BJ (cell line): ENCODE data around the gene DLX4. TPM values are rescaled to one million over a fixed set of nuclear protein-coding genes. Genes with fewer than 3 reads are reported as not detected.
A peak's percentile ranks its signal among the peaks of the same experiment; 100 is the strongest.

ENCODE experiments used
- CTCF ChIA-PET: fragments of 350-600 bp; formaldehyde crosslinking; extraction: SDS; loops from one replicate; lab custom pipeline; 2021; ENCODE audit warnings: antibody characterized with exemption, inconsistent platforms; lab: Yijun Ruan, JAX
- POLR2A ChIA-PET: fragments of 300-600 bp; sonication (Branson Sonifier 250); formaldehyde crosslinking; extraction: SDS; loops from one replicate; lab custom pipeline; 2021; ENCODE audit warnings: antibody characterized with exemption; lab: Charles Lee
- DNase-seq: peaks from one replicate; pipeline ENCODE4 v3.0.0-alpha.2; 2011; ENCODE audit warnings: low read depth
- H3K27me3 ChIP-seq: 2 replicates; pipeline ENCODE4 v1.6.0; 2011; ENCODE audit warnings: low read length; ENCODE audit not compliant: control insufficient read depth, insufficient read depth
- H3K36me3 ChIP-seq: 2 replicates; pipeline ENCODE4 v1.5.1; 2011; ENCODE audit warnings: low read length; ENCODE audit not compliant: control insufficient read depth, insufficient read depth
- H3K4me3 ChIP-seq: 2 replicates; pipeline ENCODE4 v1.5.1; 2011; ENCODE audit warnings: low read depth, mild to moderate bottlenecking, control low read depth, low read length
- polyA plus RNA-seq: library from polyadenylated mRNA; depleted of rRNA; stranded (reverse); fragments of >200 nt; gene quantifications from 2 replicates; pipeline ENCODE4 v1.2.3, GENCODE V29; 2011
- TF ChIP-seq, protein P1 (sequence below): IDR thresholded peaks from 2 replicates; pipeline ENCODE4 v1.5.1; 2011; ENCODE audit warnings: low read depth, mild to moderate bottlenecking, control low read depth, inconsistent platforms, low read length, moderate library complexity; ENCODE audit not compliant: insufficient read depth

Gene DLX4
- polyA plus RNA-seq, 1 experiment = 0.29 TPM

DNA sequence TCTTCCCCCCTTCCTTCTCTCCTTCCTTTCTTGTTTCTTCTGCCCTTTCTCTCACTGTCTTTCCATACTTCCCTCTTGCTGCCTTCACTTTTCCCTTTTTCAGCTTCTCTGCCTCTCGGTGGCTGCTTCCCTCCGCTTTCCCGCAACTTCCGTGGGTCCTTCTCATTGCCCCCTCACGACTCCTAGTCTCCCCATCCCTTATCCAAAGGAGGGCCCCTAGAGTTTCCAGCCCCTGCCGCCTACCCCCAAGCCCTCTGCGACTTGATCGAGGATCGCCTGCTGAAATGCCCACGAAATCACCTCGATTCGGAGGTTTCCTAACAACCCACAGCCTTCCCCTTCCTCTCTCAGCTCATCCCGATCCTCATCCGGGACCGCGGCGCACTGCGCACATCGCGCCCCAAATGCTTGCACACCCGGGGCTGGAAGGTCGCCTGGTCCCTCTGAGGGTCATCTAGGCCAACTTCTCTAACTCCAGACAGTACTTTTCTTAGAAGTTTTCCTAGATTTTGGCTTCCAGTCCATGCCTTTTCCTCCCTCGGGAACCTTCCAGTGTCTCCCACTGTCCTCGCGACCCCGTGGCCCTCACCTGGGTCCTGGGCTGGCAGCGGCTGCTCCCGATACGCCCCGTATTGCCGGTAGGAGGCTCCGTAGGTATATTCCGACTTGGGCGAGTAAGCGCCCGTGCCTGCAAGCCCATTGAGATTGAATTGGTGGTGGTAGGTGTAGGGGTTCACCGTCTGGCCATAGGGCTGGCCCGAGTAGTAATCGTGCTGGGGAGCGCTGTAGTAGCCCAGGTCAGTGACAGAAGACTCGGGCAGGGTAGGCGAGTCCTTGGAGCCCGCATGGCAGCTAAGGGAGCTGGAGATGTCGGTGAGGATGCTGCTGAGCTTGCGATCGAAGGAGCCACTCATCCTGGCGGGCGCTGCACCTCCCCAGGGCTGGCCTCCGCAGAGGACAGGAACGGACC, 25.4 kb downstream of the DLX4 start:
- H3K4me3 ChIP-seq = peak overlapping the region; percentile 20
- peaks cover 33% of the 10 kb centered on the region for H3K27me3 ChIP-seq
- ChIA-PET CTCF (interaction anchor here (1.0 to 11.7 kb wide), 13 partner anchors 8 to 437 kb away, joined by 3 to 464 read pairs (median 31); partner anchors contain the start of gene TAC4), POLR2A (no interaction called here)
- DNase-seq = no peak
- no peaks in the 10 kb centered on the region for H3K36me3 ChIP-seq
- TF ChIP-seq, protein P1, sequence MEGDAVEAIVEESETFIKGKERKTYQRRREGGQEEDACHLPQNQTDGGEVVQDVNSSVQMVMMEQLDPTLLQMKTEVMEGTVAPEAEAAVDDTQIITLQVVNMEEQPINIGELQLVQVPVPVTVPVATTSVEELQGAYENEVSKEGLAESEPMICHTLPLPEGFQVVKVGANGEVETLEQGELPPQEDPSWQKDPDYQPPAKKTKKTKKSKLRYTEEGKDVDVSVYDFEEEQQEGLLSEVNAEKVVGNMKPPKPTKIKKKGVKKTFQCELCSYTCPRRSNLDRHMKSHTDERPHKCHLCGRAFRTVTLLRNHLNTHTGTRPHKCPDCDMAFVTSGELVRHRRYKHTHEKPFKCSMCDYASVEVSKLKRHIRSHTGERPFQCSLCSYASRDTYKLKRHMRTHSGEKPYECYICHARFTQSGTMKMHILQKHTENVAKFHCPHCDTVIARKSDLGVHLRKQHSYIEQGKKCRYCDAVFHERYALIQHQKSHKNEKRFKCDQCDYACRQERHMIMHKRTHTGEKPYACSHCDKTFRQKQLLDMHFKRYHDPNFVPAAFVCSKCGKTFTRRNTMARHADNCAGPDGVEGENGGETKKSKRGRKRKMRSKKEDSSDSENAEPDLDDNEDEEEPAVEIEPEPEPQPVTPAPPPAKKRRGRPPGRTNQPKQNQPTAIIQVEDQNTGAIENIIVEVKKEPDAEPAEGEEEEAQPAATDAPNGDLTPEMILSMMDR = no peak

DNA sequence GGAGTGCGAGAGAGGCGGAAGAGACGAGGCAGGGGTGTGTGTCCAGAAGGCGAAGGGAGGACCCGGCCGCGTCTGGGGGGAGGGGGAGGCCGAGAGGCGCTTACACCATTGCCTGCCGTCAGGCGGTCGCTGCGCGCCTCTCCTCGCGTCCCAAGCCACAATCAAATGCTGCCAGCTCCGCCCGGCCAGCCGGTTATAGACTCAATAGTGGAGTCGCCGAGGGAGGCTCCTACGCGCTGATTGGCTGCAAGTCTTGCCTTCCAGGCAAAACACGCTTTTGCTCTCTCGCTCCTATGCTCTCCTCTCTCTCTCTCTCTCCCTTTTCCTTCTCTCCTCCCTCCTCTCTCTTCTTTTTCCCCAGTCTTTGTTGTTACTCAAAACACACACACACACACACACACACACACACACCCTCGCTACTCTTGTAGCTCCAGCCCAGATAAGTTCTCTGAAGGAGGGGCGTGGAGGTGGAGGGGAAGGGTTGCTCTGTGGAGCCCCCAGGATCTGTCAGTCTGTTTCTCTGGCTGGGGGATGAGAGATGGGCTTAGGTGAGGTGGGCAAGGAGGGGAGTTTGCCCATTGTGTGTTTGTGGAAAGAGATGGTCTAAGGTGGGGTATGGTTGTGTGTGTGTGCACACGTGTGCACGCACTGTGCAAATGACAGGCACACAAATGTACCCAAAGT, 26.2 kb downstream of the DLX4 start, which contains the start of gene DLX3:
TSS of gene DLX3 (minus strand) at position 170 of the 684 bp plus-strand sequence. CDS start 226 bp downstream, outside the sequence.
- POLR2A ChIA-PET = interaction anchor here (0.6 kb wide), 1 partner anchor 11 kb away, joined by 5 read pairs; no protein-coding TSS in a partner anchor
- H3K36me3 ChIP-seq = no peaks in the 10 kb centered on the region
- peaks cover 34% of the 10 kb centered on the region for H3K27me3 ChIP-seq
- DNase-seq = peak; percentile 19
- H3K4me3 ChIP-seq = peak within 1 kb of the TSS; percentile 20
- TF ChIP-seq, protein P1 = no peak
- CTCF ChIA-PET = interaction anchor here (0.6 to 11.7 kb wide), 19 partner anchors 9 to 676 kb away, joined by 3 to 464 read pairs (median 13); partner anchors contain the start of gene TAC4

DNA sequence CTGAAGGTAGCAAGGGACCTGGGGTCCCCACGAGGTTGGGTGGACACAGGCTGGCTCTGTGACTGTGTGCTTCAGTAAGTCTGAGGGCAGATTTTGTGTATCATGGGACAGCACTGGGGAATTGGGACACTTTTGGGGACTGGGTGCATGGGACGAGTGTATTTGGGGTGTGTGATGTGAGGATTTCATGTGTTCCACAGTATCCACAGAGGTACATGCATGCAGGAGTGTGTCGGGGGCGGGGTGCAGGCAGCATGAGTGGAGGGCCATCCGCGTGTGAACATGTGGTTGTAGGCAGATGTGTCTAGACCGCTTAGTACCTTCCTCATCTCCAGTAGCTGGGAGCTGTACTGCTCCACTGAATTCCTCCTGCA, 27.1 kb downstream of the DLX4 start:
- TF ChIP-seq, protein P1 = no peak
- no peak overlapping the region for H3K4me3 ChIP-seq
- H3K27me3 ChIP-seq = peaks cover 36% of the 10 kb centered on the region
- DNase-seq = no peak
- ChIA-PET POLR2A (interaction anchor here (0.6 kb wide), 1 partner anchor 10 kb away, joined by 5 read pairs; no protein-coding TSS in a partner anchor), CTCF (interaction anchor here (0.6 to 11.7 kb wide), 41 partner anchors 10 to 677 kb away, joined by 3 to 464 read pairs (median 9); partner anchors contain the start of genes SLC35B1 and TAC4)
- no peaks in the 10 kb centered on the region for H3K36me3 ChIP-seq

DNA sequence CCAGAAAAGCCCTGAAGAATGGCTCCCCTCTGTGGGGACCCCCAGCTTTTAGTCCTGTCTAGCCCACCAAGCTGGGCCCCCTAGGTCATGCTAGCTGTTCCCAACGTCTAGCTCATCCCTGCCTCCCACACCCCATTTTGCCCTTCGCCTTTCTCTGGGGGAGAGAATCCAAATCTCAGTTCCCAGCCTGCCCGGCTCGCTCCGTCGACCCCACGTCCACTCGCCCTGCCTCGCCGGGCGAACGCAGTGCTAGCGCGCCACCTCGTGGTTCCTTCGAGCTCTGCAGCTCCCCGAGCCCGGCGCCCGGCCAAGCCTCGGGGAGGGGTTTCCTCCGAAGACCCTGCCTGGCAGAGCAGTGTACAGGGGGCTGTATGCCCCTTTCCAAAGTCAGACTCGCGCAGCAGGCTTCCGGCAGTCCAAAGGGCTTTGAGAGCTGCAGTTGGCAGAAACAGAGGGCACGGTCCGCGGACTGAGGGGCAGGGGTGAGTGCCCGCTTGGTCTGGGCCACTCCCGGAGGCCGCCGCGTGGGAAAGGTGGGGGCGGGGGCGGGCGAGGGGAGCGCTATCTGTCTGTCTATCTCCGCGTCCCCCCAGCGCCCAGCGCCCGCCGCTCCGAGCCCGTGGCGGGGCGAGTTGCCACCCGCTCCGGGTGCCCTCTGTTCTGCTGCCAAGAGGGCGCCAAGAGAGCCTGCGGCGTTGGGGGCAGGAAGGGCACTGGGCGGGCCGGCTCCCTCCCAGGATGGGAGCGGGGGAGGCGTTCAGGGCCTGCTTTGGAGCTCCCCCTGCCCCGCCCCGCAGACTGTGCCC, 27.7 kb downstream of the DLX4 start:
- Histone ChIP-seq H3K36me3 (no peaks in the 10 kb centered on the region), H3K27me3 (peaks cover 41% of the 10 kb centered on the region), H3K4me3 (peak overlapping the region; percentile 30)
- ChIA-PET CTCF (interaction anchor here (0.5 to 11.7 kb wide), 55 partner anchors 9 to 439 kb away, joined by 3 to 464 read pairs (median 7); partner anchors contain the start of genes SLC35B1 and TAC4), POLR2A (no interaction called here)
- no peak for DNase-seq
- TF ChIP-seq, protein P1 = peak; percentile 96
